ENCODE measurements around the gene UBN1.

UBN1 gene

DNA sequence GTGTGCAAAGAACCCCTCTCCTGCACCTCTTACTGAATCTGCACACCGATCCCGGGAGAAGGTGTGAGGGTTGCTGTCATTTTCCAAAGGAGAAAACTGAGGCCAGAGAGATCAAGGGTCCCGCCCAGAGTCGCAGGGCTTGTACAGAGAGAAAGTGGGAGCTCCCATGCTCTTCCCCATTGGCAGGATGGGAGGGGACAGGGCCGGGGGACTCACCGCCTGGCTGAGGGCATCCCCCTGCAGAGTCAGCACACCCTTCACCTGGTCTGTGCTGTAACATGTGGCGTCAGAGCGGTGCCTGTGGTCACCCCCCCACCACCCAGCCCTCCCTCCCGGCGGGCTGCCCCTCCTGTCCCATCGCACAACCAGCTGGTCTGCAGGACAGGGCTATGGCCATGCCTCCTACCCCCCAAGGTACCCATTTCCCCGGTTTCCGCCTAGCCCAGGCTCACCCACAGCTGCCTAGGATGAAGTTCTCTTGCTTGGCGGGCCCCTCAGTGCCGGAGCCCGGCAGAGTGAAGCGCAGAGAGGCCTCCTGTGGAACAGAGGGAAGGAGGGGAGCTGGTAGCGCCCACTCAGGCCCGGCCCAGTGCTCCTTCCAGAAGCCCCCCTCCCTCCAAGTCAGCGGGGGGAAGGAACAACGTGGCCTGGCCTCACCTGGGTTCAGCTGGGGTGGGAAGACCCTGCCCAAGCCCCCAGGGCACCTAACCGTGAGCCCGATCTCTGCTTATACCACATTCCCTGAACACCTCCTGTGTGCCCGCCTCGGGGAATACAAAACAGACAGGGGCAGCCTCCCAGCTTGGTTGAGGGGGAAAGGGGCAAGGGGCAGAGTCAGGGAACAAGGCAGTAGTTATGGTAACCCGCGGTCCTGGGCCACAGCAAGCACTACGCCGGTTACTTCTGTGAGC, 46.0 kb upstream of the UBN1 start:
- Histone ChIP-seq H3K27me3 (ENCODE audit: insufficient read depth, insufficient read length) (peaks cover 3% of the 10 kb centered on the region), H3K4me1 (ENCODE audit: insufficient read depth, insufficient read length) (peaks cover 43% of the 10 kb centered on the region), H3K4me3 (ENCODE audit: insufficient read length, low read depth) (peak overlapping the region; percentile 74), H3K9ac (ENCODE audit: insufficient read length, low read depth) (peak overlapping the region; percentile 92), H3K9me3 (ENCODE audit: insufficient read depth, low read length) (no peaks in the 10 kb centered on the region), H3K36me3 (ENCODE audit: insufficient read depth, insufficient read length, low read length) (peaks cover 62% of the 10 kb centered on the region)
- TF ChIP-seq YY1 (IDR thresholded peaks at IDR 0.05; ENCODE audit: insufficient read depth, insufficient read length), result no peak
- TF ChIP-seq SUZ12 (IDR thresholded peaks at IDR 0.05; ENCODE audit: extremely low read depth, insufficient read depth, insufficient read length), result no peak
- no peak for TF ChIP-seq ZNF274 (IDR thresholded peaks at IDR 0.05; ENCODE audit: low read depth, low read length)
- no peak for DNase-seq (ENCODE audit: low read depth, low spot score)

DNA sequence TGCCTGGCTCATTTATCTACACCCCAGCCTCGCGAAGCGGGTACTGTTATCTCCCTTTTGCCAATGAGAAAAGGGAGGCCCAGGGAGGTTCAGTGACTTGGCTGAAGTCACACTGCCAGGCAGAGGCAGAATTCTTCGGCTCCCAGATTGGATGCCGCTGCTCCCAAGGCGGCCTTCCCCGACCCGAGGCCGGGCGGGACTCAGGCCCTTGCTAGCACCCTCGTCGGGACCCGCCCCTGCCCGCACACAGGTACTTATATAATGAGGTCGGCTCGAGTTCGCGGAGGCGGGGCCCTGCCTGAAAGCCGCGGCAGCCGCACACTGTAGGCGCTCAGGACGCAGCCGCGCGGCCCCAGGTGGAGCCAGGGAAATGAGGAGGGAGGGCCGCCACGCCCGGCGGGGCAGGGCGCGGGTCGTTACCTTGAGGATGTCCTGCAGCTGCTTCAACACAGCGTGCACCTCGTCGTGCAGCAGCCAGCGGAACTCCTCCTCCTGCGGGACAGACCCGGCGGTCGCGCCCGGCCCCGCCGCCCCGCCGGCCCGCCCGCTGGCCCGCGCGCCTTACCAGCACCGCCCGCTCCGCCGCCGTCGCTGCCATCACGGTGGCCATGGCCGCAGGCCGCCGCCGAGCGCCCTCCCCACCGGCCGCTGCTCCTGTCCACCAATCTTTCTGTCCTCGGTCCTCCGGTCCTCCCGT, 45.2 kb upstream of the UBN1 start, which contains the start of gene ROGDI:
Gene ROGDI, minus strand, starts transcription at position 672 of the 697 bp plus-strand sequence. Its CDS starts 62 bp downstream, at position 610.
- TF ChIP-seq YY1 (IDR thresholded peaks at IDR 0.05; ENCODE audit: insufficient read depth, insufficient read length) (no peak), SUZ12 (IDR thresholded peaks at IDR 0.05; ENCODE audit: extremely low read depth, insufficient read depth, insufficient read length) (no peak)
- Histone ChIP-seq H3K9me3 (ENCODE audit: insufficient read depth, low read length) (no peaks in the 10 kb centered on the region), H3K4me1 (ENCODE audit: insufficient read depth, insufficient read length) (peaks cover 40% of the 10 kb centered on the region), H3K36me3 (ENCODE audit: insufficient read depth, insufficient read length, low read length) (peaks cover 62% of the 10 kb centered on the region), H3K4me3 (ENCODE audit: insufficient read length, low read depth) (peak within 1 kb of the TSS; percentile 74), H3K9ac (ENCODE audit: insufficient read length, low read depth) (peak within 1 kb of the TSS; percentile 92), H3K27me3 (ENCODE audit: insufficient read depth, insufficient read length) (peaks cover 3% of the 10 kb centered on the region)
- DNase-seq (ENCODE audit: low read depth, low spot score), result peak; percentile 71

DNA sequence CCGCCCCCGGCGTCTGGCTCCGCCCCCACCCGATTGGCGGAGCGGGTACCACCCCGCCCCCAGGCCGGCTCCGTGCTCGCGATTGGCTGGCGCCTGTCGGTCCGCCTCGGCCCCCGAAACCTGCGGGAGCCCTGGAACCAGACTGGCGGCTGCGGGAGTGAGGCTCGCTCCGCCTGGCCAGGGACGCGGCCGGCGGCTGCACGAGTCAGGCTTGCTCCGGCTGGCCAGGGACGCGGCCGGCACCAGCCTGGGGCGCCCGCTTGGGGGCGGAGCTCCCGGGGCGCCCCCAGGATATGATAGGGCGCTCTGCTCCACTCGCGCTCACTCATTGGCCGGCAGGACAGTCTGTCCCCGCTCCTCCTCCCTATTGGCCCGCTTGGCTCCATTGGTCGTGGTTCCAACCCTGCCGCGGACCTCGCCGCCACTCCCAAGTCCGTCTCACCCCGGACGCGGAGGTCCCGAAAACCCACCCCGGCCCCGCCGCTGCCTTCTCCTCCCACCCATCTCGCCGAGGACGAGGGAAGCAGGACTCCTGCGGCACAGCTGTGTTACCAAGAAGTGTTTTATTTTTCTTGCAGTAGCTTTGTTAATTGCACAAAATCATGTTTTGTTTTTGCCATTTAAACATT, 44.5 kb upstream of the UBN1 start:
- Histone ChIP-seq H3K27me3 (ENCODE audit: insufficient read depth, insufficient read length) (peaks cover 3% of the 10 kb centered on the region), H3K9me3 (ENCODE audit: insufficient read depth, low read length) (no peaks in the 10 kb centered on the region), H3K4me1 (ENCODE audit: insufficient read depth, insufficient read length) (peaks cover 38% of the 10 kb centered on the region), H3K36me3 (ENCODE audit: insufficient read depth, insufficient read length, low read length) (peaks cover 62% of the 10 kb centered on the region), H3K9ac (ENCODE audit: insufficient read length, low read depth) (peak overlapping the region; percentile 92), H3K4me3 (ENCODE audit: insufficient read length, low read depth) (peak overlapping the region; percentile 74)
- TF ChIP-seq ZNF274 (IDR thresholded peaks at IDR 0.05; ENCODE audit: low read depth, low read length) (no peak), SUZ12 (IDR thresholded peaks at IDR 0.05; ENCODE audit: extremely low read depth, insufficient read depth, insufficient read length) (no peak), YY1 (IDR thresholded peaks at IDR 0.05; ENCODE audit: insufficient read depth, insufficient read length) (no peak)
- DNase-seq (ENCODE audit: low read depth, low spot score), result peak; percentile 83

DNA sequence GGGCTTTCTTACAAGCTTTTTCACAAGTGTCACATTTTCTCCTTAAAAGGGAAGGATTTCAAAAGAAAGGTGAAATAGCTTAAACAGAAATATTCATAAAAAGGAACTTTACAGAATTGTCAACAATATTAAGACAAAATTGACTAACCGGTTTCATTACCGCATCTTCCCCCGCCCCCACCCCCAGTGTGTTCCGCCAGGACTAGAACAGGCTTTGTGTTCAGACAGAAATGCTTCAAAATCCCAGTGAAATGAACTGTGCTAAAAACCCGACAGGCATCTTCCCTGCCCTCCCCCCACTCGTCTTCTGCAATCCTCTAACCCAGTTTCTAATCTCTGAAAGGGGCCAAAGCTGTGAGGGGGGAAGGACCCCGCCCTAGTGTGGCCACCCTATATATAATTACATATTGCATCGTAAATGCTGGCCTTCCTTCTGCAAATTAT, 43.9 kb upstream of the UBN1 start:
- TF ChIP-seq YY1 (IDR thresholded peaks at IDR 0.05; ENCODE audit: insufficient read depth, insufficient read length) (no peak), SUZ12 (IDR thresholded peaks at IDR 0.05; ENCODE audit: extremely low read depth, insufficient read depth, insufficient read length) (no peak), ZNF274 (IDR thresholded peaks at IDR 0.05; ENCODE audit: low read depth, low read length) (no peak)
- peaks cover 3% of the 10 kb centered on the region for H3K27me3 ChIP-seq (ENCODE audit: insufficient read depth, insufficient read length)
- peak overlapping the region; percentile 74 for H3K4me3 ChIP-seq (ENCODE audit: insufficient read length, low read depth)
- H3K9ac ChIP-seq (ENCODE audit: insufficient read length, low read depth), result peak overlapping the region; percentile 17
- H3K9me3 ChIP-seq (ENCODE audit: insufficient read depth, low read length), result no peaks in the 10 kb centered on the region
- H3K36me3 ChIP-seq (ENCODE audit: insufficient read depth, insufficient read length, low read length), result peaks cover 62% of the 10 kb centered on the region
- peaks cover 38% of the 10 kb centered on the region for H3K4me1 ChIP-seq (ENCODE audit: insufficient read depth, insufficient read length)
- DNase-seq (ENCODE audit: low read depth, low spot score), result no peak

DNA sequence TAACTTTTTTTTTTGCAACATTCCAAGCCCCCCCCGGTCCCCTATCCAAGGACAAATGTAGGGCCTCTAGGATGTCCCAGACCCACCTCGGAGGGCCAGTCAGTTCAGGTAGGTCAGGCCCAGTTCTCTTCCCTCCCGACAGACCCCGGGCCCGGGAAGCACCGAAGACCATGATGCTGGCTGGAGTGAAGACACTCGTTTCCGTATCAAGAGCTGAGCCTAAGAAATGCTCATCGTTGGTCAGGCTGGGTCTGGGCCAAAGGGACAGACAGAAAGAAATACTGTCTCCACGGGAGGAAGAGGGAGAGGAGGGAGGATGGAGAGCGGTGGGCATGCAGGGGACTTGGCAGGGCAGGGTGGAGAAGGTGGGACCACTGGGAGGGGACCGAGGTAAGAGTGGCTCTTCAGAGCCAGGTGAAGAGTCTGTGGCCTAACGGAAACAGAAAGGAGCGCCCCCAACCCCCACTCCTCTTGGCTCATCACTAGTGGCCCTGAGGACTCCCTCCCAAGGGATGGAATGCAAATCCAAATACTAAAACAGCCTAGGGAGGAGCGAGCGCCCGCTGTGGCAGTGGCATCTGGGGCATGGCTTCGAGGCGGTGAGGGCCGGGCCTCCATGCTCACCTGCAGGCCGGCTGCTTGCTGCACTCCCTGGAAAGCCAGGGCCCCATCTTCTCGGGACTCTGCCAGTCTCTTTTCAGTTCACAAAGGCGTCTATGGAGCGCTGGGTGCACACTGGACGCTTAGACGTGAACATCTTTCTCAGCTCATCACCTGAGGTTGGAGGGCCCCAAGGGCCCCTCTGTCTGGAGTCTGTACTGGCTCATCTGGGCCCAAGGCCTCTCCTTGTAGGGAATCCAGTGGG, 43.2 kb upstream of the UBN1 start:
- Histone ChIP-seq H3K36me3 (ENCODE audit: insufficient read depth, insufficient read length, low read length) (peaks cover 65% of the 10 kb centered on the region), H3K27me3 (ENCODE audit: insufficient read depth, insufficient read length) (peaks cover 3% of the 10 kb centered on the region), H3K4me3 (ENCODE audit: insufficient read length, low read depth) (no peak overlapping the region), H3K4me1 (ENCODE audit: insufficient read depth, insufficient read length) (peaks cover 38% of the 10 kb centered on the region), H3K9ac (ENCODE audit: insufficient read length, low read depth) (peak overlapping the region; percentile 17), H3K9me3 (ENCODE audit: insufficient read depth, low read length) (no peaks in the 10 kb centered on the region)
- TF ChIP-seq SUZ12 (IDR thresholded peaks at IDR 0.05; ENCODE audit: extremely low read depth, insufficient read depth, insufficient read length) (no peak), YY1 (IDR thresholded peaks at IDR 0.05; ENCODE audit: insufficient read depth, insufficient read length) (no peak), ZNF274 (IDR thresholded peaks at IDR 0.05; ENCODE audit: low read depth, low read length) (no peak)
- DNase-seq (ENCODE audit: low read depth, low spot score), result no peak

DNA sequence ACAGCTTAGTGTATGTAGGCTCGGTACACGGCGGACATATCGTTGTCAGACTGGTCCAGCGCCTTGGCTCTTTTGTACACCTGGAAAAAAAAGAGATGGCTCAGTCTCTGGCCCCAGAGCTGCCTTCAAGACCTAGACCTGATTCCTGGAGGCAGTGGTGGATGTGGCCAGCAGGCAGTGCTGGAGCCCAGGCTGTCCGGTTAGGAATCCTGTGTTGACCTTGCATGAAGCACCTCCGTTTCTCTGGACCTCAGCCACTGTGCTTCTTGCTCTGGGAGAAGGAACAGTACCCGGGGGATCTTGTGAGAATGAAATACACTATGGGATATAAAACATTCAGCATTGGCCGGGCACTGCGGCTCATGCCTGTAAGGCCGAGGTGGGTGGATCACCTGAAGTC, 42.0 kb upstream of the UBN1 start:
- H3K4me1 ChIP-seq (ENCODE audit: insufficient read depth, insufficient read length), result peaks cover 31% of the 10 kb centered on the region
- no peaks in the 10 kb centered on the region for H3K9me3 ChIP-seq (ENCODE audit: insufficient read depth, low read length)
- peaks cover 64% of the 10 kb centered on the region for H3K36me3 ChIP-seq (ENCODE audit: insufficient read depth, insufficient read length, low read length)
- DNase-seq (ENCODE audit: low read depth, low spot score), result no peak
- H3K27me3 ChIP-seq (ENCODE audit: insufficient read depth, insufficient read length), result peaks cover 3% of the 10 kb centered on the region
- no peak overlapping the region for H3K9ac ChIP-seq (ENCODE audit: insufficient read length, low read depth)
- H3K4me3 ChIP-seq (ENCODE audit: insufficient read length, low read depth), result no peak overlapping the region
- TF ChIP-seq YY1 (IDR thresholded peaks at IDR 0.05; ENCODE audit: insufficient read depth, insufficient read length), result no peak
- no peak for TF ChIP-seq SUZ12 (IDR thresholded peaks at IDR 0.05; ENCODE audit: extremely low read depth, insufficient read depth, insufficient read length)
- no peak for TF ChIP-seq ZNF274 (IDR thresholded peaks at IDR 0.05; ENCODE audit: low read depth, low read length)
